MM.1S (cell line): Measurements from ENCODE around the gene MEIS2.

Source experiments
- EZH2 ChIP-seq: fragments of 300-600 bp; sonication (generic); optimal IDR thresholded peaks from 2 replicates; pipeline ENCODE3; 2017; ENCODE audit warnings: low read depth, mild to moderate bottlenecking, antibody characterized with exemption, low read length, mixed read lengths
- EZH2phosphoT487 ChIP-seq: fragments of 300-600 bp; sonication (generic); IDR thresholded peaks from 2 replicates; pipeline ENCODE4 v1.6.1; 2018; ENCODE audit warnings: antibody characterized with exemption, low read length
- TF ChIP-seq, protein P1 (sequence below): fragments of 300-600 bp; sonication (generic); IDR thresholded peaks from 2 replicates; pipeline ENCODE4 v1.5.1; 2016; ENCODE audit warnings: antibody characterized with exemption, low read length, mixed read lengths

DNA sequence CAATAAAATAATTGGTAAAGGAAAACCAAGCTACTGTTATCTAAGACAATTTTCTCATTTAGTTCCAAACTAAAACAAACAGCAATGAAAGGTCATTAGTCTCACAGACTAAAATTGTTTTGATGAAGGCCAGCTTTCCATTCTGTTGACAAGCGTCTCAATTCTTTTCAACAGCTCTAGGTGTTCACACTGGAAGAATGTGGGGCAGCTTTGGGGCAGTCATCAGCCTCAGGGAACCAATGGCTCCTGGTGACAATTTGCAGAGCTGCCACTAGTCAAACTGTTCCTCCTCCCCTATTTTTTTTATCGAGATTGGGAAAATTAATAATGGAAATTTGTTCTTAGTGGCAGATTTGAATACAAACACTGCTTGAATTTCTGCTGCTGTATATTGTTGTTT, 104.2 kb downstream of the MEIS2 start:
- TF ChIP-seq, protein P1, sequence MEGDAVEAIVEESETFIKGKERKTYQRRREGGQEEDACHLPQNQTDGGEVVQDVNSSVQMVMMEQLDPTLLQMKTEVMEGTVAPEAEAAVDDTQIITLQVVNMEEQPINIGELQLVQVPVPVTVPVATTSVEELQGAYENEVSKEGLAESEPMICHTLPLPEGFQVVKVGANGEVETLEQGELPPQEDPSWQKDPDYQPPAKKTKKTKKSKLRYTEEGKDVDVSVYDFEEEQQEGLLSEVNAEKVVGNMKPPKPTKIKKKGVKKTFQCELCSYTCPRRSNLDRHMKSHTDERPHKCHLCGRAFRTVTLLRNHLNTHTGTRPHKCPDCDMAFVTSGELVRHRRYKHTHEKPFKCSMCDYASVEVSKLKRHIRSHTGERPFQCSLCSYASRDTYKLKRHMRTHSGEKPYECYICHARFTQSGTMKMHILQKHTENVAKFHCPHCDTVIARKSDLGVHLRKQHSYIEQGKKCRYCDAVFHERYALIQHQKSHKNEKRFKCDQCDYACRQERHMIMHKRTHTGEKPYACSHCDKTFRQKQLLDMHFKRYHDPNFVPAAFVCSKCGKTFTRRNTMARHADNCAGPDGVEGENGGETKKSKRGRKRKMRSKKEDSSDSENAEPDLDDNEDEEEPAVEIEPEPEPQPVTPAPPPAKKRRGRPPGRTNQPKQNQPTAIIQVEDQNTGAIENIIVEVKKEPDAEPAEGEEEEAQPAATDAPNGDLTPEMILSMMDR = no peak
- TF ChIP-seq EZH2 (no peak), EZH2phosphoT487 (no peak)
